ENCODE data around the gene PCDHGB2.
"Not testable (repeated sequence)": the region's sequence is repeated elsewhere in the genome, so short reads cannot be mapped to it uniquely, and the experiment has no call there.

The PCDHGB2 gene

DNA sequence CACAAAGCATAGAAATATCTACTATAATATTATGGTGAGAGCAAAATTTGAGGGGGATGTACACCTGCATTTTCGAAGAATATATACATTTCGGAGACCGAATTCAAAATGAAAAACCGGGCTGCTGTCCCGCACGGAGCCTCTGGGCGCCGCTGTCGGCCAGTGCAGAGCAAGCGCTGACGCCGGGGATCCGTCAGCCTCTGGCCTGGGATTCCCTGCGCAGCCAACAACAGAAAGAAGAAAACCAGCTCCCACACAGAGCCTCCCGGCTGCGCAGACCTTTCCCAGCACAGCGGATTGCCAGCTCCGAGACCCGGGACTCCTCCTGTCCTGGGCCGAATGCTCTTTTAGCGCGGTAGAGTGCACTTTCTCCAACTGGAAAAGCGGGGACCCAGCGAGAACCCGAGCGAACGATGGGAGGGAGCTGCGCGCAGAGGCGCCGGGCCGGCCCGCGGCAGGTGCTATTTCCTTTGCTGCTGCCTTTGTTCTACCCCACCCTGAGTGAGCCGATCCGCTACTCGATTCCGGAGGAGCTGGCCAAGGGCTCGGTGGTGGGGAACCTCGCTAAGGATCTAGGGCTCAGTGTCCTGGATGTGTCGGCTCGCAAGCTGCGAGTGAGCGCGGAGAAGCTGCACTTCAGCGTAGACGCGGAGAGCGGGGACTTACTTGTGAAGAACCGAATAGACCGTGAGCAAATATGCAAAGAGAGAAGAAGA, 48.2 kb downstream of the PCDHGB2 start, which contains the start of gene PCDHGB6:
Gene PCDHGB6 (plus strand): TSS at position 232 of the 716 bp plus-strand sequence. CDS start 182 bp downstream, at position 414.
- H3K36me3 ChIP-seq (ENCODE audit: insufficient read depth, low read length); H3K9me3 ChIP-seq (ENCODE audit: control insufficient read depth, insufficient read depth, low read length); H3K4me1 ChIP-seq (ENCODE audit: insufficient read depth, low read length): not testable (repeated sequence)
- H3K9ac ChIP-seq (ENCODE audit: low read depth, low read length): peak within 1 kb of the TSS; percentile 50; the same call in 1 of the 2 replicates

DNA sequence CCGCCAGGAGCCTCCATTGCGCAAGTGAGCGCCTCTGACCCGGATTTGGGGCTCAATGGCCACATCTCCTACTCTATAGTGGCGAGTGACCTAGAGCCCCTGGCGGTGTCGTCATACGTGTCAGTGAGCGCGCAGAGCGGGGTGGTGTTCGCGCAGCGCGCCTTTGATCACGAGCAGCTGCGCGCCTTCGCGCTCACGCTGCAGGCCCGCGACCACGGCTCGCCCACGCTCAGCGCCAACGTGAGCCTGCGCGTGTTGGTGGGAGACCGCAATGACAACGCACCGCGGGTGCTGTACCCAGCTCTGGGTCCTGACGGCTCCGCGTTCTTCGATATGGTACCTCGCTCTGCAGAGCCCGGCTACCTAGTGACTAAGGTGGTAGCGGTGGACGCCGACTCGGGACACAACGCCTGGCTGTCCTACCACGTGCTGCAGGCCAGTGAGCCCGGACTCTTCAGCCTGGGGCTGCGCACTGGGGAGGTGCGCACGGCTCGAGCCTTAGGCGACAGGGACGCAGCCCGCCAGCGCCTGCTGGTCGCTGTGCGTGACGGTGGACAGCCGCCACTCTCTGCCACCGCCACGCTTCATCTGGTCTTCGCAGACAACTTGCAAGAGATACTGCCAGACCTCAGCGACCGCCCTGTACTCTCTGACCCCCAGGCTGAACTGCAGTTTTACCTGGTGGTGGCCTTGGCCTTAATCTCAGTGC, 50.0 kb downstream of the PCDHGB2 start:
- H3K9me3 ChIP-seq (ENCODE audit: control insufficient read depth, insufficient read depth, low read length): no peaks in the 10 kb centered on the region
- no peak overlapping the region for H3K9ac ChIP-seq (ENCODE audit: low read depth, low read length)
- no peaks in the 10 kb centered on the region for H3K36me3 ChIP-seq (ENCODE audit: insufficient read depth, low read length)
- no peaks in the 10 kb centered on the region for H3K4me1 ChIP-seq (ENCODE audit: insufficient read depth, low read length)

DNA sequence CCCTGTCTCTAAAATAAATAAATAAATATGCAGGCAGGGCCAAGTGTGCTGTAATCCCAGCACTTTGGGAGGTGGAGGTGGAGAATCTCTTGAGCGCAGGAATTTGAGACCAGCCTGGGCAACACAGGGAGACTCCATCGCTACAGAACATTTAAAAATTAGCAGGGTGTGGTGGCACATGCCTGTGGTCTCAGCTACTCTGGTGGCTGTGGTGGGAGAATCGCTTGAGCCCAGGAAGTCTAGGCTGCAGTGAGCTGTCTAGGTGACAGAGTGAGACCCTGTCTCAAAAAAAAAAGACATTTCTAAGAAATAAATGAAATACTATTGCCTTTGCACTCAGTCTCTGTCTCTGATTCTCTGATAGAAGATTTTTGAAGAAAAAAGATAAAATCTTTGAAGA, 51.8 kb downstream of the PCDHGB2 start:
- H3K9me3 ChIP-seq (ENCODE audit: control insufficient read depth, insufficient read depth, low read length): no peaks in the 10 kb centered on the region
- no peaks in the 10 kb centered on the region for H3K4me1 ChIP-seq (ENCODE audit: insufficient read depth, low read length)
- H3K36me3 ChIP-seq (ENCODE audit: insufficient read depth, low read length): no peaks in the 10 kb centered on the region
- no peak overlapping the region for H3K9ac ChIP-seq (ENCODE audit: low read depth, low read length)
